GM23338 (cell line): Measurements from ENCODE around the gene CCDC186.
"Not testable (repeated sequence)": the region's sequence is repeated elsewhere in the genome, so short reads cannot be mapped to it uniquely, and the experiment has no call there.

Experiments used
- EZH2phosphoT487 ChIP-seq: fragments of 200-600 bp; sonication (generic); IDR thresholded peaks from one replicate; pipeline ENCODE4 v1.8.1; 2018; ENCODE audit warnings: antibody characterized with exemption; ENCODE audit not compliant: unreplicated experiment
- TF ChIP-seq, protein P1 (sequence below), 2 experiments: fragments of 200-600 bp in 1 of 2; sonication (generic) in 1 of 2; conservative IDR thresholded peaks; 2 replicates each; pipeline versions ENCODE4 v1.5.1 to v1.6.1; 2016 to 2017; ENCODE audit warnings: antibody characterized with exemption in 2 of 2, low read depth in 2 of 2, mild to moderate bottlenecking in 2 of 2, moderate library complexity in 1 of 2

DNA sequence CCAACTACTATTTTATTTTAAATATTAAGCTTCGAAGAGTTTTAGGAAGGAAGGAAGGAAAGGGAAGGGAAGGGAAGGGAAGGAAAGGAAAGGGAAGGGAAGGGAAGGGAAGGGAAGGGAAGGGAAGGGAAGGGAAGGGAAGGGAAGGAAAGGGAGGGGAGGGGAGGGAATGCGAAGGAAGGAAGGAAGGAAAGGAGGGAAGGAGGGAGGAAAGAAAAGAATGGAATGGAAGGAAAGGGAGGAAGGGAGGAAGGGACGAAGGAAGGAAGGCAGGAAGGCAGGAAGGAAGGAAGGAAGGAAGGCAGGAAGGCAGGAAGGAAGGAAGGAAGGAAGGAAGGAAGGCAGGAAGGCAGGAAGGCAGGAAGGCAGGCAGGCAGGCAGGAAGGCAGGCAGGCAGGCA, 24.5 kb downstream of the CCDC186 start:
- TF ChIP-seq, protein P1, sequence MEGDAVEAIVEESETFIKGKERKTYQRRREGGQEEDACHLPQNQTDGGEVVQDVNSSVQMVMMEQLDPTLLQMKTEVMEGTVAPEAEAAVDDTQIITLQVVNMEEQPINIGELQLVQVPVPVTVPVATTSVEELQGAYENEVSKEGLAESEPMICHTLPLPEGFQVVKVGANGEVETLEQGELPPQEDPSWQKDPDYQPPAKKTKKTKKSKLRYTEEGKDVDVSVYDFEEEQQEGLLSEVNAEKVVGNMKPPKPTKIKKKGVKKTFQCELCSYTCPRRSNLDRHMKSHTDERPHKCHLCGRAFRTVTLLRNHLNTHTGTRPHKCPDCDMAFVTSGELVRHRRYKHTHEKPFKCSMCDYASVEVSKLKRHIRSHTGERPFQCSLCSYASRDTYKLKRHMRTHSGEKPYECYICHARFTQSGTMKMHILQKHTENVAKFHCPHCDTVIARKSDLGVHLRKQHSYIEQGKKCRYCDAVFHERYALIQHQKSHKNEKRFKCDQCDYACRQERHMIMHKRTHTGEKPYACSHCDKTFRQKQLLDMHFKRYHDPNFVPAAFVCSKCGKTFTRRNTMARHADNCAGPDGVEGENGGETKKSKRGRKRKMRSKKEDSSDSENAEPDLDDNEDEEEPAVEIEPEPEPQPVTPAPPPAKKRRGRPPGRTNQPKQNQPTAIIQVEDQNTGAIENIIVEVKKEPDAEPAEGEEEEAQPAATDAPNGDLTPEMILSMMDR (conservative IDR thresholded peaks at IDR 0.05; ENCODE audit: low read depth in 2 of 2), result not testable (repeated sequence)
- TF ChIP-seq EZH2phosphoT487, result not testable (repeated sequence)
